HFFc6 (cell line): ENCODE data around the gene OCSTAMP. TPM values are rescaled to one million over a fixed set of nuclear protein-coding genes. Genes with fewer than 3 reads are reported as not detected.

Experiments
- DNase-seq: peaks from one replicate; pipeline ENCODE4 v3.0.0-alpha.2; 2018
- H3K27ac Mint-ChIP-seq: 2 replicates; pipeline ENCODE4 v1.8.0; 2020; ENCODE audit warnings: mild to moderate bottlenecking, mixed read lengths
- H3K27me3 Mint-ChIP-seq: 2 replicates; pipeline ENCODE4 v1.8.0; 2021; ENCODE audit warnings: mild to moderate bottlenecking, moderate library complexity, mixed read lengths; ENCODE audit not compliant: insufficient read depth
- H3K36me3 Mint-ChIP-seq: 2 replicates; pipeline ENCODE4 v1.8.0; 2021; ENCODE audit warnings: low read depth, mixed read lengths
- H3K4me1 Mint-ChIP-seq: 2 replicates; pipeline ENCODE4 v1.8.0; 2020; ENCODE audit warnings: low read depth, mixed read lengths
- H3K4me3 Mint-ChIP-seq: 2 replicates; pipeline ENCODE4 v1.8.0; 2020; ENCODE audit warnings: mild to moderate bottlenecking, moderate library complexity, mixed read lengths
- H3K9me3 Mint-ChIP-seq: 2 replicates; pipeline ENCODE4 v1.8.0; 2020; ENCODE audit warnings: mild to moderate bottlenecking, mixed read lengths
- total RNA-seq, 6 experiments: library from RNA; stranded (reverse); fragmentation: NEBNext Ultra II Directional; extraction: Animal tissue kit (Norgen Biotek cat#: 25700); gene quantifications; 2 replicates in 1 of 6; 3 replicates in 5 of 6; pipeline ENCODE4 v1.2.3, GENCODE V29; 2021
- TF ChIP-seq, protein P1 (sequence below): fragments of 200-600 bp; sonication (generic); IDR thresholded peaks from 2 replicates; pipeline ENCODE4 v1.5.0; 2021; ENCODE audit warnings: antibody characterized with exemption, mild to moderate bottlenecking

OCSTAMP gene
- total RNA-seq, 6 experiments from 2014 or later: not detected

DNA sequence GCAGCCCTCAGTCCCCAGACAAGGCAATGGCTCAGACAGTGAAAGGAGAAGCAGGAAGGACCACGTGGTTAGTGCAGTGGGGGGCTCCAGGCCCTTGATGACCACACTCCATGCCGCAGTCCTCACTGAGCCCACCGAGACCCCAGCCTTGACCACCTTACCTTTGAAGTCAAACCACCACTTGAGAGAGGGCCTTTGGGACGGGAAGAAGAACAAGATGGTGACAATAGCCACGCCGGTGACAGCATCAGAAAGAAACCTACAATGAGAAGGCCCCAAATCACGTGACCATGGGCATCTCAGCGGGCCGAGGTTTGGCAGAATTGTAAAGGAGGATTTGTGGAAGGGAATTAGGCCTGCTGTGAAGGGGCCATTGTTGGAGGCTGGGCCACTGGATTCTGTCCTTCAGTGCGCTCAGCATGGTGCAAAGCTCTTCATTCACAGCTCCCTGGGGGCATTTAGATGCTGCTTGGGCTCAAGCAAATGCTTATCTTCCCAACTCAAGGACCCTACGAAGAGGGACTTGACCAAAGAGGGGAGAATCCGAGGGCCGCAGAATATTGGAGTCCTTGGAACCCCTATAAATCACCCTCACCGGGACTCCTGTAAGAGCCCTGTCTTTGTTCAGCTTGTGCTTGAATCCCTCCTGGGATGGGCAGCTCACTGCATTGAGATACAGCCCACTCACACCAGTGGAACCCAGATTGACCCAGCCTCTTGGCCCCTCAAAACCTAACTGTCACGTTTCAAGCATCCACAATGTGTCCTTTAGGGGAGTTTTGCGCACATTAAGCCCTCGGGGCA, 33.2 kb upstream of the OCSTAMP start:
- H3K9me3 Mint-ChIP-seq: no peaks in the 10 kb centered on the region

DNA sequence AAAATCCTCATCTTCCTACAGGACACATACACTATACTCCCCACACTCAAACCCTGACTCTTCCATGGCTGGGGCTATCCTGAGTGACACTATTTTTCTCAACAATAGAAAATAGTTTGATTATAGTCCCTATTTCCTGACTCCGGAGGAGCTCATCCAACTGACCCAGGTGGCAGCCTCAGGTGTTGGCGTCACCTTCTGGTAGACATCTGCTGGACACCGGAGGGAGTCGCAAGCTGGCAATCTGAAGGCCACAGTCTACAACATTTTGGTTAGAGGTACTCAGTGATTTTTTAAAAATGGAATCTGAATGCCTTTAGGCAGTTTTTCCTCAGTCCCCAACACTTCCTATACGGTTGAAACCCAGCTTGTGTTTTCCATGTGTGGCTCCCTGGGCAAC, 32.2 kb upstream of the OCSTAMP start:
- H3K27me3 Mint-ChIP-seq: peaks cover 5% of the 10 kb centered on the region; the same call in 1 of the 2 replicates
- H3K9me3 Mint-ChIP-seq: no peaks in the 10 kb centered on the region
- no peak overlapping the region for H3K4me3 Mint-ChIP-seq
- H3K27ac Mint-ChIP-seq: no peak overlapping the region
- no peaks in the 10 kb centered on the region for H3K4me1 Mint-ChIP-seq
- no peaks in the 10 kb centered on the region for H3K36me3 Mint-ChIP-seq
- TF ChIP-seq, protein P1, sequence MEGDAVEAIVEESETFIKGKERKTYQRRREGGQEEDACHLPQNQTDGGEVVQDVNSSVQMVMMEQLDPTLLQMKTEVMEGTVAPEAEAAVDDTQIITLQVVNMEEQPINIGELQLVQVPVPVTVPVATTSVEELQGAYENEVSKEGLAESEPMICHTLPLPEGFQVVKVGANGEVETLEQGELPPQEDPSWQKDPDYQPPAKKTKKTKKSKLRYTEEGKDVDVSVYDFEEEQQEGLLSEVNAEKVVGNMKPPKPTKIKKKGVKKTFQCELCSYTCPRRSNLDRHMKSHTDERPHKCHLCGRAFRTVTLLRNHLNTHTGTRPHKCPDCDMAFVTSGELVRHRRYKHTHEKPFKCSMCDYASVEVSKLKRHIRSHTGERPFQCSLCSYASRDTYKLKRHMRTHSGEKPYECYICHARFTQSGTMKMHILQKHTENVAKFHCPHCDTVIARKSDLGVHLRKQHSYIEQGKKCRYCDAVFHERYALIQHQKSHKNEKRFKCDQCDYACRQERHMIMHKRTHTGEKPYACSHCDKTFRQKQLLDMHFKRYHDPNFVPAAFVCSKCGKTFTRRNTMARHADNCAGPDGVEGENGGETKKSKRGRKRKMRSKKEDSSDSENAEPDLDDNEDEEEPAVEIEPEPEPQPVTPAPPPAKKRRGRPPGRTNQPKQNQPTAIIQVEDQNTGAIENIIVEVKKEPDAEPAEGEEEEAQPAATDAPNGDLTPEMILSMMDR: no peak
- no peak for DNase-seq

More for the DNA sequence above, 33.2 kb upstream of the OCSTAMP start:
- no peak for DNase-seq
- H3K4me1 Mint-ChIP-seq: no peaks in the 10 kb centered on the region
- no peak overlapping the region for H3K4me3 Mint-ChIP-seq
- H3K36me3 Mint-ChIP-seq: no peaks in the 10 kb centered on the region
- peaks cover 5% of the 10 kb centered on the region; the same call in 1 of the 2 replicates for H3K27me3 Mint-ChIP-seq
- H3K27ac Mint-ChIP-seq: no peak overlapping the region
- TF ChIP-seq, protein P1: no peak

DNA sequence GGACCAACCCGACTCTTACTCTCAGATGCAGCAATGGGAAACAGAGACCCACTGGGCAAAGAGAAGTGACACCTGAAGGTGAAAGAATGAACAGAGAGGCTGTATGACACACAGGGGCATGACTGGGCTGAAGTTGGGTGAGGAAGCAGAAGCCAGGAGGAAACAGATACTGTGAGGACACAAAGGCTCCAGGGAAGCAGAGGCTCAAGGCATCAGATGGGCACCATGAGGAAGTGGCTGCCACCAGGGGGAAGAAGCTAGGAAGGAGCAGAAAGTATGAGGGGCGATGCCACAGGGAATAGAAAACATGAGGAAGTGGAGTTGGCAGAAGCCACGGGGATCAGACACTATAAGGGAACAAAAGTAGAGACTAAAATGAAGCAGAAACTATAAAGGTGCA, 30.9 kb upstream of the OCSTAMP start:
- peaks cover 5% of the 10 kb centered on the region; the same call in 1 of the 2 replicates for H3K27me3 Mint-ChIP-seq
- no peak overlapping the region for H3K27ac Mint-ChIP-seq
- no peak for DNase-seq
- no peak overlapping the region for H3K4me3 Mint-ChIP-seq
- TF ChIP-seq, protein P1: no peak
- H3K9me3 Mint-ChIP-seq: no peaks in the 10 kb centered on the region
- no peaks in the 10 kb centered on the region for H3K36me3 Mint-ChIP-seq
- no peaks in the 10 kb centered on the region for H3K4me1 Mint-ChIP-seq

DNA sequence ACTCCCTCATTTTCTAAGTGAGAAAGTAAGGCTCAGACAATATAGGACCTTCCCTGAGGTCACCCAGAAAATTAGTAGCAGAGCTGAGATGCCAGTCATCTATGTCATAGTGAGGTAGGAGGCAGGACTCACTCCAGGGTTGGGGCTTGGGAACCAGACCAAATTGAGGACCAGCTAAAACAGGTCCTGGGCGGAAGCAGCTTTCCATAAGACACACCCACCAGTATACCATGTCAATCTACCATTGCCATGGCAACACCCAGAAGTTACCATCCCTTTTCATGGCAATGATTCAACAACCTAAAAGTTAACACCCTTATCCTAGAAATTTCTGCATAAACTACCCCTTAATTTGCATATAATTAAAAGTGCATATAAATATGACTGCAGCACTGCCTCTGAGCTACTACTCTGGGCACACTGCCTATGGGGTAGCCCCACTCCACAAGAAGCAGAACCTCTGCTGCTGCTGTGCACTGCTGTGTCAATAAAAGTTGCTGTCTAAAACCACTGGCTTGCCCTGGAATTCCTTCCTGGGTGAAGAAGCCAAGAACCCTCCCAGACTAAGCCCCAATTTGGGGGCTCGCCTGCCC, 30.3 kb upstream of the OCSTAMP start:
- Mint-ChIP-seq H3K27me3 (peaks cover 5% of the 10 kb centered on the region; the same call in 1 of the 2 replicates), H3K4me3 (no peak overlapping the region), H3K36me3 (no peaks in the 10 kb centered on the region), H3K27ac (no peak overlapping the region), H3K4me1 (no peaks in the 10 kb centered on the region), H3K9me3 (no peaks in the 10 kb centered on the region)
- TF ChIP-seq, protein P1: no peak
- no peak for DNase-seq

DNA sequence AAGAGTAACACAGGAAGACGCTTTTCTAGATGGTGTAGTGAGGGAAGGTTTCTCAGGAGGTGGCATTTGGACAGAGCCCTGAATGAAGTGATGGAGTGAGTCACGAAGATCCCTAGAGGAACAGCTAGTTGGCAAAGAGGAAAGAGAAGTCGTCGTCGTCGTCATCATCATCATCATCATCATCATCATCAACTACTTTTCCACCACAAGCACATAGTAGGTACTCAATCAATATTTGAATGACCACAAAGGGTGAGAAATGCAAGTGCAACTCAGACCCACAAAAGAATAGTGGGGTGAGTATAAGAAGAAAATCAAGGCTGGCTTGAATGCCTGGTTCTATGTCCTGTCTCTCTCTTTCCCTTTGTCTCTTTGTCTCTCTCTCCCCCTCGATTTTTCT, 28.3 kb upstream of the OCSTAMP start:
- H3K4me1 Mint-ChIP-seq: peaks cover 9% of the 10 kb centered on the region
- no peak for DNase-seq
- no peak overlapping the region for H3K4me3 Mint-ChIP-seq
- H3K36me3 Mint-ChIP-seq: no peaks in the 10 kb centered on the region
- peaks cover 5% of the 10 kb centered on the region; the same call in 1 of the 2 replicates for H3K27me3 Mint-ChIP-seq
- TF ChIP-seq, protein P1: no peak
- H3K27ac Mint-ChIP-seq: no peak overlapping the region
- no peaks in the 10 kb centered on the region for H3K9me3 Mint-ChIP-seq
